IMR-90 (cell line): Measurements from ENCODE around the gene AXL. TPM values are rescaled to one million over a fixed set of nuclear protein-coding genes. Genes with fewer than 3 reads are reported as not detected.
A peak's percentile ranks its signal among the peaks of the same experiment; 100 is the strongest.

Source experiments
- ATAC-seq: fragments of 200-7000 bp; cut with Tn5 transposase; 2 replicates; pipeline ENCODE4 v1.9.1; 2020; ENCODE audit warnings: low read depth, mild to moderate bottlenecking, moderate library complexity
- BruUV-seq: library from RNA; stranded (reverse); fragments of 400-500 nt; replicated peaks from 2 replicates; lab custom pipeline; 2021; lab: Mats Ljungman, UMichigan
- CTCF ChIA-PET: fragments of 300-600 bp; formaldehyde crosslinking; extraction: SDS; loops from one replicate; lab custom pipeline; 2021; ENCODE audit warnings: antibody characterized with exemption; lab: Yijun Ruan, JAX
- POLR2A ChIA-PET: fragments of 300-600 bp; sonication (Branson Sonifier 250); formaldehyde crosslinking; loops from one replicate; lab custom pipeline; 2022; ENCODE audit warnings: antibody characterized with exemption; ENCODE audit not compliant: unreplicated experiment; lab: Charles Lee
- DNase-seq: peaks from one replicate; pipeline ENCODE4 v3.0.0; 2013
- H2AFZ ChIP-seq: replicated peaks from 2 replicates; pipeline ENCODE3; 2013; ENCODE audit warnings: low read length, mild to moderate bottlenecking; ENCODE audit not compliant: poor library complexity
- H2AK5ac ChIP-seq: 2 replicates; pipeline ENCODE4 v1.6.1; 2013; ENCODE audit warnings: low read depth, low read length, inconsistent platforms
- H2AK9ac ChIP-seq: replicated peaks from 2 replicates; pipeline ENCODE3; 2013; ENCODE audit warnings: mild to moderate bottlenecking, low read depth, low read length, moderate library complexity; ENCODE audit not compliant: poor library complexity
- H2BK120ac ChIP-seq: 2 replicates; pipeline ENCODE4 v1.6.1; 2013; ENCODE audit warnings: low read depth, low read length, inconsistent platforms
- H2BK15ac ChIP-seq: 3 replicates; pipeline ENCODE4 v1.6.1; 2013; ENCODE audit warnings: low read depth, low read length, inconsistent platforms
- H2BK20ac ChIP-seq: 2 replicates; pipeline ENCODE4 v1.6.1; 2013; ENCODE audit warnings: low read depth, mild to moderate bottlenecking, inconsistent platforms, low read length, moderate library complexity
- H2BK5ac ChIP-seq: 2 replicates; pipeline ENCODE4 v1.6.1; 2013; ENCODE audit warnings: mild to moderate bottlenecking, low read depth, low read length, inconsistent platforms; ENCODE audit not compliant: poor library complexity, severe bottlenecking
- H3K14ac ChIP-seq: replicated peaks from 2 replicates; pipeline ENCODE4 v1.6.1; 2013; ENCODE audit warnings: low read depth, low read length, inconsistent platforms
- H3K18ac ChIP-seq: 2 replicates; pipeline ENCODE4 v1.6.1; 2013; ENCODE audit warnings: low read depth, low read length, control low read depth
- H3K23ac ChIP-seq: 2 replicates; pipeline ENCODE4 v1.6.1; 2013; ENCODE audit warnings: low read depth, low read length, inconsistent platforms
- H3K27ac ChIP-seq: 2 replicates; pipeline ENCODE4 v1.5.1; 2013; ENCODE audit warnings: mild to moderate bottlenecking, control low read depth, low read length; ENCODE audit not compliant: insufficient read depth
- H3K27me3 ChIP-seq: 2 replicates; pipeline ENCODE4 v1.6.1; 2013; ENCODE audit warnings: low read length; ENCODE audit not compliant: control insufficient read depth, insufficient read depth
- H3K36me3 ChIP-seq: 2 replicates; pipeline ENCODE4 v1.6.1; 2013; ENCODE audit warnings: low read length, mixed read lengths; ENCODE audit not compliant: control insufficient read depth, insufficient read depth
- H3K4ac ChIP-seq: 2 replicates; pipeline ENCODE4 v1.6.1; 2013; ENCODE audit warnings: low read depth, low read length, inconsistent platforms
- H3K4me1 ChIP-seq: 2 replicates; pipeline ENCODE4 v1.6.1; 2013; ENCODE audit warnings: low read length, mixed read lengths; ENCODE audit not compliant: control insufficient read depth, insufficient read depth
- H3K4me2 ChIP-seq: 2 replicates; pipeline ENCODE4 v1.6.1; 2013; ENCODE audit warnings: low read depth, mild to moderate bottlenecking, control low read depth, low read length, moderate library complexity
- H3K4me3 ChIP-seq: 2 replicates; pipeline ENCODE4 v1.5.1; 2013; ENCODE audit warnings: low read depth, mild to moderate bottlenecking, control low read depth, low read length, moderate library complexity; ENCODE audit not compliant: insufficient read depth
- H3K56ac ChIP-seq: 2 replicates; pipeline ENCODE4 v1.6.1; 2013; ENCODE audit warnings: low read length, inconsistent platforms; ENCODE audit not compliant: insufficient read depth; ENCODE audit errors: extremely low read depth
- H3K79me1 ChIP-seq, 2 experiments: 2 replicates each; pipeline ENCODE4 v1.6.1; 2013; ENCODE audit warnings: low read length in 2 of 2, inconsistent platforms in 1 of 2, low read depth in 1 of 2
- H3K9ac ChIP-seq: 2 replicates; pipeline ENCODE4 v1.6.1; 2013; ENCODE audit warnings: low read depth, low read length, control low read depth
- H3K9me1 ChIP-seq: 2 replicates; pipeline ENCODE4 v1.6.1; 2013; ENCODE audit warnings: low read length, inconsistent platforms; ENCODE audit not compliant: insufficient read depth
- H3K9me3 ChIP-seq: 2 replicates; pipeline ENCODE4 v1.6.1; 2013; ENCODE audit warnings: low read length; ENCODE audit not compliant: control insufficient read depth, insufficient read depth
- H4K20me1 ChIP-seq: 2 replicates; pipeline ENCODE4 v1.6.1; 2013; ENCODE audit warnings: low read length, inconsistent platforms; ENCODE audit not compliant: insufficient read depth
- H4K5ac ChIP-seq: 2 replicates; pipeline ENCODE4 v1.6.1; 2013; ENCODE audit warnings: mild to moderate bottlenecking, low read depth, low read length, control low read depth
- H4K8ac ChIP-seq, 2 experiments: 2 replicates each; pipeline ENCODE4 v1.6.1; 2013; ENCODE audit warnings: low read depth in 2 of 2, low read length in 2 of 2, control low read depth in 1 of 2, inconsistent platforms in 1 of 2
- H4K91ac ChIP-seq: 2 replicates; pipeline ENCODE4 v1.6.1; 2013; ENCODE audit warnings: low read depth, low read length, inconsistent platforms; ENCODE audit not compliant: insufficient read depth
- CHD1 ChIP-seq: IDR thresholded peaks from 2 replicates; pipeline ENCODE4 v1.6.1; 2012; ENCODE audit warnings: low read depth, low read length, improper control_type of control experiment
- MAFK ChIP-seq: IDR thresholded peaks from 2 replicates; pipeline ENCODE4 v1.6.1; 2012; ENCODE audit warnings: low read depth, low read length, improper control_type of control experiment
- MAZ ChIP-seq: IDR thresholded peaks from 2 replicates; pipeline ENCODE4 v1.6.1; 2012; ENCODE audit warnings: low read depth, mild to moderate bottlenecking, low read length, improper control_type of control experiment, moderate library complexity, borderline replicate concordance
- RAD21 ChIP-seq: IDR thresholded peaks from 2 replicates; pipeline ENCODE4 v1.6.1; 2012; ENCODE audit warnings: low read length, improper control_type of control experiment
- RCOR1 ChIP-seq: IDR thresholded peaks from 2 replicates; pipeline ENCODE4 v1.6.1; 2012; ENCODE audit warnings: mild to moderate bottlenecking, low read length, improper control_type of control experiment; ENCODE audit not compliant: insufficient replicate concordance
- WGBS, 2 experiments: methylation state at CpG; one replicate each; pipeline versions ENCODE4 v1.1.5 to v1.1.7; 2013; ENCODE audit warnings: missing lambda C conversion rate in 2 of 2; ENCODE audit not compliant: insufficient read length in 1 of 2; ENCODE audit errors: extremely low coverage in 2 of 2; 5-methylcytosine and 5-hydroxymethylcytosine counted together
- dilution Hi-C: fragments of 300-500 bp; cut with HindIII; formaldehyde crosslinking; loops from one replicate; pipeline ENCODE4 v1.14.3; 2018; ENCODE audit warnings: low sequenced_read_pairs; ENCODE audit not compliant: unreplicated experiment
- in situ Hi-C: fragments of 300-500 bp; cut with MboI; formaldehyde crosslinking; loops from 3 replicates; pipeline ENCODE4 v1.14.3; 2019; ENCODE audit warnings: low sequenced_read_pairs, inconsistent platforms, mixed read lengths
- intact Hi-C: fragments of 100-400 bp; cut with micrococcal nuclease; formaldehyde crosslinking; loops from 2 replicates; pipeline ENCODE4 v1.10.0; 2022
- polyA plus RNA-seq, 3 experiments: library from polyadenylated mRNA; depleted of rRNA; stranded (reverse); fragments of >200 nt; gene quantifications; 2 replicates each; pipeline ENCODE4 v1.2.3, GENCODE V29; 2012; ENCODE audit warnings: low replicate concordance in 1 of 3
- total RNA-seq: library from RNA; depleted of rRNA; stranded (reverse); fragments of >200 nt; gene quantifications from 2 replicates; pipeline ENCODE4 v1.2.3, GENCODE V29; 2012
- TF ChIP-seq, protein P1 (sequence below): fragments of 150-350 bp; IDR thresholded peaks from 2 replicates; pipeline ENCODE4 v1.6.1; 2016; ENCODE audit warnings: low read depth, mild to moderate bottlenecking, low read length, moderate library complexity, borderline replicate concordance

Gene AXL
- total and polyA plus RNA-seq, 2 of the 4 experiments (the other 2 are of a cell fraction), result 212 to 466 TPM

DNA sequence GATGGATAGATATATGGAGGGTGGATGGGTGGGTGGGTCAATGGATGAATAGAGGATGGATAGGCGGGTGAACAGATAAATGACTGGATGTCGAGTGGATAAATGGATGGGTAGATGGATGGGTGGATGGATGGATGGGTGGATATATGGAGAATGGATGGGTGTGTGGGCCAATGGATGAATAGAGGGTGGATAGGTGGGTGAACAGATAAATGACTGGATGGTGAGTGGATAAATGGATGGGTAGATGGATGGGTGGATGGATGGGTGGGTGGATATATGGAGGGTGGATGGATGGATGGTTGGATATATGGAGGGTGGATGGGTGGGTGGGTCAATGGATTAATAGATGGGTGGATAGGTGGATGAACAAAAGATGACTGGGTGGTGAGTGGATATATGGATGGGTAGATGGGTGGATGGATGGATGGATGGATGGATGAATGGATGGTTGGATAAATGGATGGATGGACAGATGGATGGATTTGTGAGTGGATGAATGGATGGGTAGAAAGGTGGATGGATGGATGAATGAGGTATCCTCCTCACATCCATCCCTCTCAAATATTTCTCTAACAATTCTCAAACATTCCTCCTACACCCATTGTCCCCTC is 21.0 kb downstream of the AXL start:
- dilution Hi-C loops (no loop called here), intact Hi-C loops (no loop called here), in situ Hi-C loops (no loop called here)
- Histone ChIP-seq H3K9me1 (peaks cover 17% of the 10 kb centered on the region), H2BK120ac (no peak overlapping the region), H3K4me1 (no peaks in the 10 kb centered on the region), H3K9ac (no peak overlapping the region), H4K5ac (no peak overlapping the region), H3K27ac (no peak overlapping the region), H2BK5ac (peak overlapping the region; percentile 61), H2BK15ac (no peak overlapping the region), H3K79me1 (peaks cover 76 to 77% of the 10 kb centered on the region in 2 experiments), H3K56ac (no peak overlapping the region), H2AK5ac (no peak overlapping the region), H3K18ac (no peak overlapping the region), H4K8ac (no peak overlapping the region), H2AFZ (no peak overlapping the region), H3K4me2 (no peak overlapping the region), H3K14ac (no peak overlapping the region), H3K23ac (no peak overlapping the region), H3K9me3 (no peaks in the 10 kb centered on the region), H3K36me3 (peaks cover 82% of the 10 kb centered on the region), H3K27me3 (no peaks in the 10 kb centered on the region), H4K91ac (no peak overlapping the region), H3K4me3 (no peak overlapping the region), H2BK20ac (no peak overlapping the region), H2AK9ac (no peak overlapping the region), H3K4ac (no peak overlapping the region), H4K20me1 (peaks cover 46% of the 10 kb centered on the region)
- 66% methylated on average over 2 of the region's 2 CpGs; no CpG with 5 or more reads in 1 of the 2 experiments for WGBS, 2 experiments
- CTCF ChIA-PET, result no interaction called here
- DNase-seq (no peak), ATAC-seq (no peak)
- POLR2A ChIA-PET, result no interaction called here
- TF ChIP-seq RCOR1, result no peak
- no peak for TF ChIP-seq MAFK
- no peak for TF ChIP-seq MAZ
- no peak for TF ChIP-seq CHD1
- TF ChIP-seq RAD21, result no peak
- TF ChIP-seq, protein P1, sequence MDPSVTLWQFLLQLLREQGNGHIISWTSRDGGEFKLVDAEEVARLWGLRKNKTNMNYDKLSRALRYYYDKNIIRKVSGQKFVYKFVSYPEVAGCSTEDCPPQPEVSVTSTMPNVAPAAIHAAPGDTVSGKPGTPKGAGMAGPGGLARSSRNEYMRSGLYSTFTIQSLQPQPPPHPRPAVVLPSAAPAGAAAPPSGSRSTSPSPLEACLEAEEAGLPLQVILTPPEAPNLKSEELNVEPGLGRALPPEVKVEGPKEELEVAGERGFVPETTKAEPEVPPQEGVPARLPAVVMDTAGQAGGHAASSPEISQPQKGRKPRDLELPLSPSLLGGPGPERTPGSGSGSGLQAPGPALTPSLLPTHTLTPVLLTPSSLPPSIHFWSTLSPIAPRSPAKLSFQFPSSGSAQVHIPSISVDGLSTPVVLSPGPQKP, result no peak
- no TSS peak for BruUV-seq
